Keratinocyte (primary cell): ENCODE data around the gene FASTKD3.

Experiments
- EZH2 ChIP-seq: IDR thresholded peaks from one replicate; pipeline ENCODE4 v1.6.1; 2012; ENCODE audit warnings: inconsistent platforms, mild to moderate bottlenecking, low read length, moderate library complexity
- TF ChIP-seq, protein P1 (sequence below), 3 experiments: IDR thresholded peaks in 1 of 3; conservative IDR thresholded peaks in 1 of 3; optimal IDR thresholded peaks in 1 of 3; 2 replicates in 2 of 3; 3 replicates in 1 of 3; pipeline versions ENCODE3 to v1.5.1; 2011; ENCODE audit warnings: low read length in 3 of 3, mild to moderate bottlenecking in 3 of 3, moderate library complexity in 2 of 3, control low read depth in 1 of 3, inconsistent platforms in 1 of 3; ENCODE audit not compliant: insufficient read depth in 2 of 3; ENCODE audit errors: extremely low read depth in 1 of 3

DNA sequence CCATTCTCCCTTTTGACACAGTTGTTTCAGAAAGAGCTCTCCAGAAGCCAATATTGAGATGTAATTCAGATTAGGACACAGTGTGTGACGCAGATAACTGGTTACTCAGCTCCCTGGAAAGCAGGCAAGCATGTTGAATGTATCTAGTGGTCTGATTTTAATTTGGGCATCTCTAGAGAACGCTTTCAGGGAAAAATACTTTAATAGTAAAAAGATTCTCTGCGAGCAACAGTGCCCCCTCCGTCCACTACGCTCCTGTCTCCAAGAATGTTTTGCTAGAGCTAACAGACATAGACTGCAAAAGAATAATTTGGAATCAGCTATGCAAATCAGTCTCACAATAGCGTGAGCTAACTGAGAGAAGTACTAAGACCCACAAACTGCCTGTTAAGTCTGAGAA, 41.2 kb downstream of the FASTKD3 start:
- TF ChIP-seq, protein P1, sequence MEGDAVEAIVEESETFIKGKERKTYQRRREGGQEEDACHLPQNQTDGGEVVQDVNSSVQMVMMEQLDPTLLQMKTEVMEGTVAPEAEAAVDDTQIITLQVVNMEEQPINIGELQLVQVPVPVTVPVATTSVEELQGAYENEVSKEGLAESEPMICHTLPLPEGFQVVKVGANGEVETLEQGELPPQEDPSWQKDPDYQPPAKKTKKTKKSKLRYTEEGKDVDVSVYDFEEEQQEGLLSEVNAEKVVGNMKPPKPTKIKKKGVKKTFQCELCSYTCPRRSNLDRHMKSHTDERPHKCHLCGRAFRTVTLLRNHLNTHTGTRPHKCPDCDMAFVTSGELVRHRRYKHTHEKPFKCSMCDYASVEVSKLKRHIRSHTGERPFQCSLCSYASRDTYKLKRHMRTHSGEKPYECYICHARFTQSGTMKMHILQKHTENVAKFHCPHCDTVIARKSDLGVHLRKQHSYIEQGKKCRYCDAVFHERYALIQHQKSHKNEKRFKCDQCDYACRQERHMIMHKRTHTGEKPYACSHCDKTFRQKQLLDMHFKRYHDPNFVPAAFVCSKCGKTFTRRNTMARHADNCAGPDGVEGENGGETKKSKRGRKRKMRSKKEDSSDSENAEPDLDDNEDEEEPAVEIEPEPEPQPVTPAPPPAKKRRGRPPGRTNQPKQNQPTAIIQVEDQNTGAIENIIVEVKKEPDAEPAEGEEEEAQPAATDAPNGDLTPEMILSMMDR (optimal IDR thresholded peaks at IDR 0.05 in 1 of 3, IDR thresholded peaks at IDR 0.05 in 1 of 3, conservative IDR thresholded peaks at IDR 0.05 in 1 of 3; ENCODE audit: extremely low read depth in 1 of 3, insufficient read depth in 2 of 3, low read length in 3 of 3) = no peak
- no peak for TF ChIP-seq EZH2
